Activated T-cell treated with anti-CD3 and anti-CD28 coated beads, Interleukin-2, amount 50 U/mL, for 24 hours (primary cell): ENCODE results near the gene HOXC6.

Experiments used
- DNase-seq: peaks from one replicate; pipeline ENCODE4 v3.0.0-alpha.2; 2020
- H3K27ac Mint-ChIP-seq: 2 replicates; pipeline ENCODE4 v1.8.0; 2020; ENCODE audit warnings: mild to moderate bottlenecking, mixed read lengths
- H3K27me3 Mint-ChIP-seq: 2 replicates; pipeline ENCODE4 v1.8.0; 2020; ENCODE audit warnings: mixed read lengths
- H3K36me3 Mint-ChIP-seq: 2 replicates; pipeline ENCODE4 v1.8.0; 2020; ENCODE audit warnings: low read depth, mixed read lengths
- H3K4me1 Mint-ChIP-seq: 2 replicates; pipeline ENCODE4 v1.8.0; 2020; ENCODE audit warnings: low read depth, mixed read lengths
- H3K4me3 Mint-ChIP-seq: 2 replicates; pipeline ENCODE4 v1.8.0; 2020; ENCODE audit warnings: mild to moderate bottlenecking, moderate library complexity, mixed read lengths
- H3K9me3 Mint-ChIP-seq: 2 replicates; pipeline ENCODE4 v1.8.0; 2020; ENCODE audit warnings: mixed read lengths

The HOXC6 gene

GRCh38 chr12:54033106-54033979 is 5.1 kb downstream of the HOXC6 start:
- Mint-ChIP-seq H3K9me3 (peaks cover 4% of the 10 kb centered on the region), H3K4me1 (peaks cover 26% of the 10 kb centered on the region), H3K27ac (no peak overlapping the region), H3K27me3 (peaks cover 90% of the 10 kb centered on the region), H3K4me3 (peak overlapping the region; percentile 56), H3K36me3 (no peaks in the 10 kb centered on the region)
- no peak for DNase-seq

- H3K9me3 Mint-ChIP-seq, result peaks cover 4% of the 10 kb centered on the region
- peaks cover 90% of the 10 kb centered on the region for H3K27me3 Mint-ChIP-seq
- no peak overlapping the region for H3K27ac Mint-ChIP-seq
- H3K36me3 Mint-ChIP-seq, result no peaks in the 10 kb centered on the region
- H3K4me1 Mint-ChIP-seq, result peaks cover 22% of the 10 kb centered on the region
- peak overlapping the region; percentile 44 for H3K4me3 Mint-ChIP-seq
- no peak for DNase-seq
These were observed 5.9 kb downstream of the HOXC6 start for GRCh38 chr12:54033980-54034784.

- no peak for DNase-seq
- Mint-ChIP-seq H3K36me3 (no peaks in the 10 kb centered on the region), H3K4me1 (peaks cover 17% of the 10 kb centered on the region), H3K4me3 (no peak overlapping the region), H3K27me3 (peaks cover 91% of the 10 kb centered on the region), H3K9me3 (peaks cover 4% of the 10 kb centered on the region), H3K27ac (no peak overlapping the region)
These were observed 6.6 kb downstream of the HOXC6 start for GRCh38 chr12:54034785-54035310.

GRCh38 chr12:54035568-54036264 is 7.5 kb downstream of the HOXC6 start:
- no peak overlapping the region for H3K27ac Mint-ChIP-seq
- no peak overlapping the region for H3K4me3 Mint-ChIP-seq
- no peaks in the 10 kb centered on the region for H3K36me3 Mint-ChIP-seq
- no peak for DNase-seq
- H3K9me3 Mint-ChIP-seq, result peaks cover 4% of the 10 kb centered on the region
- peaks cover 94% of the 10 kb centered on the region for H3K27me3 Mint-ChIP-seq
- peaks cover 15% of the 10 kb centered on the region for H3K4me1 Mint-ChIP-seq

GRCh38 chr12:54036620-54037359 is 8.6 kb downstream of the HOXC6 start:
- H3K4me1 Mint-ChIP-seq, result peaks cover 15% of the 10 kb centered on the region
- no peak overlapping the region for H3K4me3 Mint-ChIP-seq
- peaks cover 4% of the 10 kb centered on the region for H3K9me3 Mint-ChIP-seq
- DNase-seq, result no peak
- peaks cover 90% of the 10 kb centered on the region for H3K27me3 Mint-ChIP-seq
- H3K36me3 Mint-ChIP-seq, result no peaks in the 10 kb centered on the region
- H3K27ac Mint-ChIP-seq, result no peak overlapping the region

GRCh38 chr12:54037360-54038283 is 9.4 kb downstream of the HOXC6 start:
- Mint-ChIP-seq H3K36me3 (no peaks in the 10 kb centered on the region), H3K4me3 (no peak overlapping the region), H3K27ac (no peak overlapping the region), H3K4me1 (peaks cover 14% of the 10 kb centered on the region), H3K9me3 (peaks cover 3% of the 10 kb centered on the region), H3K27me3 (peaks cover 90% of the 10 kb centered on the region)
- no peak for DNase-seq

- Mint-ChIP-seq H3K27ac (no peak overlapping the region), H3K4me3 (no peak overlapping the region), H3K36me3 (no peaks in the 10 kb centered on the region), H3K4me1 (peaks cover 9% of the 10 kb centered on the region), H3K27me3 (peaks cover 90% of the 10 kb centered on the region), H3K9me3 (no peaks in the 10 kb centered on the region)
- DNase-seq, result no peak
These were observed 10.1 kb downstream of the HOXC6 start for GRCh38 chr12:54038284-54038870.

GRCh38 chr12:54038871-54039414 is 10.7 kb downstream of the HOXC6 start:
- no peak overlapping the region for H3K27ac Mint-ChIP-seq
- peaks cover 7% of the 10 kb centered on the region for H3K4me1 Mint-ChIP-seq
- no peak overlapping the region for H3K4me3 Mint-ChIP-seq
- no peaks in the 10 kb centered on the region for H3K9me3 Mint-ChIP-seq
- peaks cover 92% of the 10 kb centered on the region for H3K27me3 Mint-ChIP-seq
- DNase-seq, result no peak
- H3K36me3 Mint-ChIP-seq, result no peaks in the 10 kb centered on the region

- no peak overlapping the region for H3K4me3 Mint-ChIP-seq
These were observed 11.3 kb downstream of the HOXC6 start for GRCh38 chr12:54039417-54040147.

GRCh38 chr12:54040148-54040494 is 11.9 kb downstream of the HOXC6 start:
- H3K9me3 Mint-ChIP-seq, result no peaks in the 10 kb centered on the region
- no peak for DNase-seq
- no peak overlapping the region for H3K4me3 Mint-ChIP-seq
- H3K4me1 Mint-ChIP-seq, result no peaks in the 10 kb centered on the region
- no peak overlapping the region for H3K27ac Mint-ChIP-seq
- H3K27me3 Mint-ChIP-seq, result peaks cover 94% of the 10 kb centered on the region
- no peaks in the 10 kb centered on the region for H3K36me3 Mint-ChIP-seq

More at GRCh38 chr12:54039417-54040147, 11.3 kb downstream of the HOXC6 start:
- Mint-ChIP-seq H3K36me3 (no peaks in the 10 kb centered on the region), H3K9me3 (no peaks in the 10 kb centered on the region), H3K27ac (no peak overlapping the region), H3K4me1 (peaks cover 2% of the 10 kb centered on the region), H3K27me3 (peaks cover 93% of the 10 kb centered on the region)
- no peak for DNase-seq

- Mint-ChIP-seq H3K4me3 (no peak overlapping the region), H3K27ac (no peak overlapping the region), H3K36me3 (no peaks in the 10 kb centered on the region), H3K27me3 (peaks cover 94% of the 10 kb centered on the region), H3K9me3 (no peaks in the 10 kb centered on the region), H3K4me1 (no peaks in the 10 kb centered on the region)
- no peak for DNase-seq
These were observed 12.4 kb downstream of the HOXC6 start for GRCh38 chr12:54040648-54041047.

- no peaks in the 10 kb centered on the region for H3K9me3 Mint-ChIP-seq
- no peak for DNase-seq
- H3K36me3 Mint-ChIP-seq, result no peaks in the 10 kb centered on the region
- H3K27me3 Mint-ChIP-seq, result peaks cover 94% of the 10 kb centered on the region
- H3K27ac Mint-ChIP-seq, result no peak overlapping the region
- H3K4me3 Mint-ChIP-seq, result no peak overlapping the region
- no peaks in the 10 kb centered on the region for H3K4me1 Mint-ChIP-seq
These were observed 13.0 kb downstream of the HOXC6 start for GRCh38 chr12:54041097-54041690.
